Posterior cingulate gyrus (tissue), 11 donors: Measurements from ENCODE around the gene ADCY10.
"Not testable (repeated sequence)": the region's sequence is repeated elsewhere in the genome, so short reads cannot be mapped to it uniquely, and the experiment has no call there.

ENCODE experiments used
- DNase-seq, 10 donors: peaks; one replicate each; pipeline versions ENCODE4 v3.0.0 to v3.0.0-alpha.2; 2020 to 2021; ENCODE audit warnings: mixed read lengths in 3 of 10
- intact Hi-C: fragments of 100-400 bp; cut with DNase I; formaldehyde crosslinking; loops from one replicate; pipeline ENCODE4 v1.15.1; 2023

The ADCY10 gene

GRCh38 chr1:167928919-167929318 lies 15.0 kb upstream of the ADCY10 start:
- peak in 1 of 10 donors; percentile 43 for DNase-seq
- intact Hi-C loops: not testable (repeated sequence)

GRCh38 chr1:167928457-167928852 lies 14.5 kb upstream of the ADCY10 start:
- intact Hi-C loops: no loop called here
- no peak for DNase-seq

GRCh38 chr1:167927046-167927754 lies 13.3 kb upstream of the ADCY10 start:
- DNase-seq: no peak
- intact Hi-C loops: no loop called here

GRCh38 chr1:167926486-167926997 lies 12.6 kb upstream of the ADCY10 start:
- no peak for DNase-seq
- intact Hi-C loops: no loop called here

GRCh38 chr1:167924543-167925231 lies 10.8 kb upstream of the ADCY10 start:
- intact Hi-C loops: no loop called here
- DNase-seq: no peak

- DNase-seq: no peak
- intact Hi-C loops: no loop called here
Observed at GRCh38 chr1:167924102-167924501, 10.2 kb upstream of the ADCY10 start.

GRCh38 chr1:167923324-167924056 lies 9.6 kb upstream of the ADCY10 start:
- intact Hi-C loops: no loop called here
- DNase-seq: no peak

- intact Hi-C loops: no loop called here
Observed at GRCh38 chr1:167922611-167923074, 8.7 kb upstream of the ADCY10 start.

GRCh38 chr1:167922023-167922422 lies 8.1 kb upstream of the ADCY10 start:
- DNase-seq: no peak
- intact Hi-C loops: no loop called here

More at GRCh38 chr1:167922611-167923074, 8.7 kb upstream of the ADCY10 start:
- no peak for DNase-seq

GRCh38 chr1:167916766-167917511 lies 3.0 kb upstream of the ADCY10 start:
- DNase-seq: no peak
- intact Hi-C loops: no loop called here

GRCh38 chr1:167915569-167915968 lies 1.6 kb upstream of the ADCY10 start:
- DNase-seq: no peak

GRCh38 chr1:167912294-167912693 lies 1.6 kb downstream of the ADCY10 start:
- intact Hi-C loops: no loop called here
- DNase-seq: peak in 1 of 10 donors; percentile 24

More at GRCh38 chr1:167915569-167915968, 1.6 kb upstream of the ADCY10 start:
- intact Hi-C loops: no loop called here

- peak in 1 of 10 donors; percentile 47 for DNase-seq
- intact Hi-C loops: no loop called here
Observed at GRCh38 chr1:167911413-167911812, 2.5 kb downstream of the ADCY10 start.

- intact Hi-C loops: no loop called here
- DNase-seq: no peak
Observed at GRCh38 chr1:167910530-167910929, 3.4 kb downstream of the ADCY10 start.

- DNase-seq: no peak
- intact Hi-C loops: no loop called here
Observed at GRCh38 chr1:167909691-167910180, 4.2 kb downstream of the ADCY10 start.

- intact Hi-C loops: no loop called here
Observed at GRCh38 chr1:167905671-167906070, 8.3 kb downstream of the ADCY10 start.

GRCh38 chr1:167905182-167905581 lies 8.8 kb downstream of the ADCY10 start:
- intact Hi-C loops: no loop called here
- no peak for DNase-seq

More at GRCh38 chr1:167905671-167906070, 8.3 kb downstream of the ADCY10 start:
- no peak for DNase-seq

- intact Hi-C loops: no loop called here
- DNase-seq: peak in 1 of 10 donors; percentile 68
Observed at GRCh38 chr1:167904652-167905130, 9.2 kb downstream of the ADCY10 start.

- DNase-seq: no peak
Observed at GRCh38 chr1:167900907-167901306, 13.0 kb downstream of the ADCY10 start.

GRCh38 chr1:167899253-167899681 lies 14.7 kb downstream of the ADCY10 start:
- DNase-seq: peak in 1 of 10 donors; percentile 64
- intact Hi-C loops: no loop called here

More at GRCh38 chr1:167900907-167901306, 13.0 kb downstream of the ADCY10 start:
- intact Hi-C loops: no loop called here
